B cell (primary cell): ENCODE measurements around the gene ANAPC2. TPM values are rescaled to one million over a fixed set of nuclear protein-coding genes. Genes with fewer than 3 reads are reported as not detected.

Experiments used
- ATAC-seq: fragments of 200-7000 bp; cut with Tn5 transposase; one replicate; pipeline ENCODE4 v1.10.0; 2021; ENCODE audit warnings: low read depth, mild to moderate bottlenecking, moderate number of reproducible peaks, moderate library complexity
- CTCF ChIA-PET: fragments of 350-600 bp; sonication (Branson Sonifier 250); formaldehyde crosslinking; loops from one replicate; lab custom pipeline; 2021; ENCODE audit warnings: antibody characterized with exemption, inconsistent platforms; lab: Charles Lee
- POLR2A ChIA-PET: fragments of 350-600 bp; sonication (Branson Sonifier 250); formaldehyde crosslinking; loops from one replicate; lab custom pipeline; 2021; ENCODE audit warnings: antibody characterized with exemption; lab: Charles Lee
- DNase-seq: peaks from one replicate; pipeline ENCODE4 v3.0.0; 2013
- H2AFZ ChIP-seq: 2 replicates; pipeline ENCODE4 v1.6.1; 2012; ENCODE audit warnings: mild to moderate bottlenecking, low read depth, low read length; ENCODE audit not compliant: insufficient read depth, poor library complexity, severe bottlenecking
- H3K27ac ChIP-seq, 2 donors: 1 replicate in 1 of 2; 2 replicates in 1 of 2; pipeline ENCODE4 v1.5.1; 2012 to 2013; ENCODE audit warnings: low read length in 2 of 2, mild to moderate bottlenecking in 2 of 2, moderate library complexity in 1 of 2
- H3K27me3 ChIP-seq, 4 experiments: fragments of 200-600 bp in 1 of 4; sonication (generic) in 1 of 4; replicated peaks in 1 of 4; 1 replicate in 2 of 4; 2 replicates in 2 of 4; pipeline versions ENCODE4 v1.6.1 to v1.7.0; 2013 to 2016; ENCODE audit warnings: low read length in 3 of 4, mild to moderate bottlenecking in 2 of 4, mixed read lengths in 1 of 4, moderate library complexity in 1 of 4; ENCODE audit not compliant: insufficient read depth in 4 of 4, control insufficient read depth in 3 of 4; ENCODE audit errors: control extremely low read depth in 1 of 4
- H3K36me3 ChIP-seq, 2 experiments: replicated peaks in 1 of 2; 1 replicate in 1 of 2; 2 replicates in 1 of 2; pipeline versions ENCODE4 v1.6.1 to v1.7.1; 2013; ENCODE audit warnings: low read length in 1 of 2; ENCODE audit not compliant: insufficient read depth in 2 of 2, control insufficient read depth in 1 of 2; ENCODE audit errors: control extremely low read depth in 1 of 2, extremely low read depth in 1 of 2
- H3K4me1 ChIP-seq, 2 donors: fragments of 200-600 bp in 1 of 2; sonication (generic) in 1 of 2; 1 replicate in 1 of 2; 2 replicates in 1 of 2; pipeline versions ENCODE4 v1.5.1 to v1.6.1; 2013 to 2017; ENCODE audit warnings: low read length in 2 of 2; ENCODE audit not compliant: control insufficient read depth in 2 of 2, insufficient read depth in 2 of 2
- H3K4me2 ChIP-seq: replicated peaks from 2 replicates; pipeline ENCODE3; 2012; ENCODE audit warnings: mild to moderate bottlenecking, low read depth, low read length; ENCODE audit not compliant: poor library complexity, severe bottlenecking
- H3K4me3 ChIP-seq, 5 experiments: fragments of 200-600 bp in 1 of 5; sonication (generic) in 1 of 5; 1 replicate in 3 of 5; 2 replicates in 2 of 5; pipeline versions ENCODE4 v1.5.1 to v1.7.0; 2011 to 2016; ENCODE audit warnings: low read length in 4 of 5, mild to moderate bottlenecking in 4 of 5, low read depth in 2 of 5, control low read depth in 1 of 5, moderate library complexity in 1 of 5; ENCODE audit not compliant: insufficient read depth in 1 of 5; ENCODE audit errors: control extremely low read depth in 1 of 5, extremely low read depth in 1 of 5
- H3K79me2 ChIP-seq: fragments of 200-600 bp; sonication (generic); one replicate; pipeline ENCODE4 v1.6.0; 2016; ENCODE audit warnings: low read length; ENCODE audit not compliant: control insufficient read depth, insufficient read depth
- H3K9ac ChIP-seq: fragments of 200-600 bp; sonication (generic); 2 replicates; pipeline ENCODE4 v1.6.1; 2017; ENCODE audit warnings: mild to moderate bottlenecking, low read length, moderate library complexity
- H3K9me3 ChIP-seq, 3 donors: one replicate each; pipeline versions ENCODE4 v1.6.1 to v1.7.1; 2013; ENCODE audit warnings: low read length in 2 of 3; ENCODE audit not compliant: control insufficient read depth in 2 of 3, insufficient read depth in 1 of 3; ENCODE audit errors: control extremely low read depth in 1 of 3
- H4K20me1 ChIP-seq: 2 replicates; pipeline ENCODE4 v1.6.0; 2012; ENCODE audit warnings: mild to moderate bottlenecking, low read length; ENCODE audit not compliant: insufficient read depth, control insufficient read depth, poor library complexity, severe bottlenecking
- H3K27ac Mint-ChIP-seq: one replicate; pipeline ENCODE4 v1.8.0; 2021; ENCODE audit warnings: mixed read lengths
- H3K27me3 Mint-ChIP-seq: one replicate; pipeline ENCODE4 v1.8.0; 2021; ENCODE audit warnings: mixed read lengths
- H3K4me1 Mint-ChIP-seq: one replicate; pipeline ENCODE4 v1.8.0; 2021; ENCODE audit warnings: mixed read lengths
- H3K4me3 Mint-ChIP-seq: one replicate; pipeline ENCODE4 v1.8.0; 2021; ENCODE audit warnings: mixed read lengths
- H3K9me3 Mint-ChIP-seq: one replicate; pipeline ENCODE4 v1.8.0; 2022; ENCODE audit warnings: mixed read lengths; ENCODE audit not compliant: insufficient read depth
- EZH2 ChIP-seq: IDR thresholded peaks from 2 replicates; pipeline ENCODE4 v1.6.1; 2012; ENCODE audit warnings: borderline replicate concordance, low read depth, mild to moderate bottlenecking, moderate library complexity, low read length; ENCODE audit not compliant: insufficient read depth, poor library complexity, severe bottlenecking
- WGBS: methylation state at CpG from one replicate; pipeline ENCODE4 v1.1.5; 2013; ENCODE audit warnings: missing lambda C conversion rate; ENCODE audit not compliant: insufficient coverage; 5-methylcytosine and 5-hydroxymethylcytosine counted together
- intact Hi-C: fragments of 100-400 bp; cut with micrococcal nuclease; formaldehyde crosslinking; loops from one replicate; pipeline ENCODE4 v1.10.0; 2022
- polyA plus RNA-seq: library from polyadenylated mRNA; depleted of rRNA; stranded (reverse); fragments of >200 nt; gene quantifications from 2 replicates; pipeline ENCODE4 v1.2.3, GENCODE V29; 2012
- total RNA-seq, 2 donors: library from RNA; stranded (reverse); fragments of 120-200 nt in 1 of 2; gene quantifications; 1 replicate in 1 of 2; 2 replicates in 1 of 2; pipeline versions ENCODE4 v1.2.3 to v1.2.4, GENCODE V29; 2013 to 2022
- TF ChIP-seq, protein P1 (sequence below): fragments of 200-600 bp; IDR thresholded peaks from one replicate; pipeline ENCODE4 v1.8.0; 2022; ENCODE audit warnings: antibody characterized with exemption, mild to moderate bottlenecking

ANAPC2 gene
- total and polyA plus RNA-seq, 2 donors (not counting 1 experiment from before 2014, with no cell fraction given) = 121 to 127 TPM

- POLR2A ChIA-PET = no interaction called here
- CTCF ChIA-PET = interaction anchor here (0.9 to 1.2 kb wide), 2 partner anchors 112 to 135 kb away, joined by 3 to 4 read pairs; no protein-coding TSS in a partner anchor
- Histone ChIP-seq H3K4me3 (no peak within 1 kb of the TSS), H3K4me1 (peaks cover 21 to 26% of the 10 kb centered on the region in 2 donors), H3K27me3 (peaks cover 0 to 38% (median 2%) of the 10 kb centered on the region in 4 experiments), H3K79me2 (peaks cover under 1% of the 10 kb centered on the region), H3K9ac (no peak within 1 kb of the TSS), H3K4me2 (no peak within 1 kb of the TSS), H3K9me3 (peaks cover 0 to 3% (median 0%) of the 10 kb centered on the region in 3 donors), H4K20me1 (no peaks in the 10 kb centered on the region), H2AFZ (no peak within 1 kb of the TSS), H3K27ac (no peak within 1 kb of the TSS), H3K36me3 (no peaks in the 10 kb centered on the region)
- Mint-ChIP-seq H3K4me3 (no peak within 1 kb of the TSS), H3K27ac (no peak within 1 kb of the TSS), H3K27me3 (peaks cover 4% of the 10 kb centered on the region), H3K9me3 (no peaks in the 10 kb centered on the region), H3K4me1 (peaks cover 19% of the 10 kb centered on the region)
- DNase-seq = no peak
- ATAC-seq = no peak
- intact Hi-C loops = no loop called here
- no peak for TF ChIP-seq EZH2
- TF ChIP-seq, protein P1, sequence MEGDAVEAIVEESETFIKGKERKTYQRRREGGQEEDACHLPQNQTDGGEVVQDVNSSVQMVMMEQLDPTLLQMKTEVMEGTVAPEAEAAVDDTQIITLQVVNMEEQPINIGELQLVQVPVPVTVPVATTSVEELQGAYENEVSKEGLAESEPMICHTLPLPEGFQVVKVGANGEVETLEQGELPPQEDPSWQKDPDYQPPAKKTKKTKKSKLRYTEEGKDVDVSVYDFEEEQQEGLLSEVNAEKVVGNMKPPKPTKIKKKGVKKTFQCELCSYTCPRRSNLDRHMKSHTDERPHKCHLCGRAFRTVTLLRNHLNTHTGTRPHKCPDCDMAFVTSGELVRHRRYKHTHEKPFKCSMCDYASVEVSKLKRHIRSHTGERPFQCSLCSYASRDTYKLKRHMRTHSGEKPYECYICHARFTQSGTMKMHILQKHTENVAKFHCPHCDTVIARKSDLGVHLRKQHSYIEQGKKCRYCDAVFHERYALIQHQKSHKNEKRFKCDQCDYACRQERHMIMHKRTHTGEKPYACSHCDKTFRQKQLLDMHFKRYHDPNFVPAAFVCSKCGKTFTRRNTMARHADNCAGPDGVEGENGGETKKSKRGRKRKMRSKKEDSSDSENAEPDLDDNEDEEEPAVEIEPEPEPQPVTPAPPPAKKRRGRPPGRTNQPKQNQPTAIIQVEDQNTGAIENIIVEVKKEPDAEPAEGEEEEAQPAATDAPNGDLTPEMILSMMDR = no peak
- WGBS = 83% methylated on average over 13 of the region's 14 CpGs
These were observed 42.5 kb upstream of the ANAPC2 start, which contains the start of gene SLC34A3 for GRCh38 chr9:137230705-137231371. TSS of gene SLC34A3 (plus strand) at chr9:137230901. CDS start at chr9:137231703, 802 bp downstream.
